SK-N-SH (cell line): ENCODE measurements around the gene OR2M3.

Experiments
- CTCF ChIP-seq: fragments of 200-600 bp; sonication (generic); IDR thresholded peaks from 2 replicates; pipeline ENCODE4 v1.6.1; 2017; ENCODE audit warnings: antibody characterized with exemption, mild to moderate bottlenecking, moderate library complexity
- EZH2phosphoT487 ChIP-seq: fragments of 200-600 bp; sonication (generic); IDR thresholded peaks from 2 replicates; pipeline ENCODE4 v1.6.1; 2017; ENCODE audit warnings: low read depth, mixed run types, mild to moderate bottlenecking, antibody characterized with exemption, moderate library complexity, borderline replicate concordance
- MAX ChIP-seq: IDR thresholded peaks from 2 replicates; pipeline ENCODE4 v1.4.0; 2012; ENCODE audit warnings: low read depth
- POLR2AphosphoS5 ChIP-seq: IDR thresholded peaks from 2 replicates; pipeline ENCODE4 v1.6.1; 2012; ENCODE audit warnings: low read depth, low read length
- USF2 ChIP-seq: fragments of 150-350 bp; IDR thresholded peaks from 2 replicates; pipeline ENCODE4 v1.6.1; 2017; ENCODE audit warnings: antibody characterized with exemption, low read length, low read depth, borderline replicate concordance

GRCh38 chr1:248215880-248216279 is 18.8 kb downstream of the OR2M3 start:
- no peak for TF ChIP-seq CTCF
- TF ChIP-seq POLR2AphosphoS5, result no peak
- TF ChIP-seq USF2, result no peak
- TF ChIP-seq MAX, result no peak
- TF ChIP-seq EZH2phosphoT487, result no peak
